HEK293 (cell line): ENCODE measurements around the gene HSFX3.
"Not testable (repeated sequence)": the region's sequence is repeated elsewhere in the genome, so short reads cannot be mapped to it uniquely, and the experiment has no call there.

Experiments
- CTCF ChIA-PET: fragments of 350-600 bp; formaldehyde crosslinking; extraction: SDS; loops from one replicate; lab custom pipeline; 2021; ENCODE audit warnings: antibody characterized with exemption; lab: Yijun Ruan, JAX
- POLR2A ChIA-PET: fragments of 300-600 bp; formaldehyde crosslinking; extraction: SDS; loops from one replicate; lab custom pipeline; 2020; ENCODE audit warnings: antibody characterized with exemption, inconsistent platforms; lab: Yijun Ruan, JAX
- H3K27ac ChIP-seq: fragments of 200-500 bp; sonication (Bioruptor generic); 2 replicates; pipeline ENCODE4 v1.5.1; 2014; ENCODE audit warnings: low read depth, low read length, control low read depth, inconsistent platforms; ENCODE audit errors: extremely low read depth
- H3K36me3 ChIP-seq, 2 experiments: fragments of 200-500 bp in 1 of 2; sonication (Bioruptor generic) in 1 of 2; 1 replicate in 1 of 2; 2 replicates in 1 of 2; pipeline ENCODE4 v1.5.1; 2014 to 2017; ENCODE audit warnings: inconsistent platforms in 2 of 2, low read length in 2 of 2; ENCODE audit not compliant: control insufficient read depth in 2 of 2, insufficient read depth in 1 of 2
- H3K4me1 ChIP-seq: fragments of 200-500 bp; sonication (Bioruptor generic); 2 replicates; pipeline ENCODE4 v1.5.1; 2014; ENCODE audit warnings: mild to moderate bottlenecking, low read length, inconsistent platforms; ENCODE audit not compliant: control insufficient read depth, insufficient read depth
- H3K4me3 ChIP-seq: 2 replicates; pipeline ENCODE4 v1.5.1; 2011; ENCODE audit warnings: low read depth, mild to moderate bottlenecking, control low read depth, low read length, moderate library complexity
- H3K9me3 ChIP-seq: fragments of 200-500 bp; sonication (Bioruptor generic); 2 replicates; pipeline ENCODE4 v1.5.1; 2014; ENCODE audit warnings: low read depth, low read length, inconsistent platforms; ENCODE audit not compliant: control insufficient read depth, insufficient read depth
- EGR2 ChIP-seq: fragments of 450-650 bp; formaldehyde crosslinking; IDR thresholded peaks from 2 replicates; pipeline ENCODE4 v1.5.1; 2016; ENCODE audit warnings: low read depth, missing biosample characterization, missing genetic modification characterization
- IKZF3 ChIP-seq: fragments of 450-650 bp; IDR thresholded peaks from 2 replicates; pipeline ENCODE4 v1.5.0; 2018; ENCODE audit warnings: missing biosample characterization, mild to moderate bottlenecking, missing genetic modification characterization, moderate library complexity
- PRDM1 ChIP-seq: fragments of 450-650 bp; formaldehyde crosslinking; IDR thresholded peaks from 2 replicates; pipeline ENCODE4; 2016; ENCODE audit warnings: missing biosample characterization, missing genetic modification characterization
- ZBTB1 ChIP-seq: fragments of 450-650 bp; formaldehyde crosslinking; IDR thresholded peaks from 2 replicates; pipeline ENCODE4 v1.5.1; 2016; ENCODE audit warnings: missing biosample characterization, missing genetic modification characterization
- ZFHX2 ChIP-seq: fragments of 450-650 bp; formaldehyde crosslinking; conservative IDR thresholded peaks from 2 replicates; pipeline ENCODE4 v1.5.1; 2016; ENCODE audit warnings: missing biosample characterization, missing genetic modification characterization
- ZNF112 ChIP-seq: fragments of 450-650 bp; formaldehyde crosslinking; IDR thresholded peaks from 2 replicates; pipeline ENCODE4 v1.5.0; 2017; ENCODE audit warnings: missing biosample characterization, missing genetic modification characterization
- ZNF23 ChIP-seq: fragments of 450-650 bp; formaldehyde crosslinking; IDR thresholded peaks from 2 replicates; pipeline ENCODE4 v1.5.1; 2016; ENCODE audit warnings: missing biosample characterization, missing genetic modification characterization, borderline replicate concordance
- ZNF366 ChIP-seq: fragments of 450-650 bp; formaldehyde crosslinking; conservative IDR thresholded peaks from 2 replicates; pipeline ENCODE4 v1.5.1; 2016; ENCODE audit warnings: missing biosample characterization, missing genetic modification characterization
- ZNF423 ChIP-seq: fragments of 450-650 bp; formaldehyde crosslinking; IDR thresholded peaks from 2 replicates; pipeline ENCODE4 v1.5.1; 2016; ENCODE audit warnings: missing biosample characterization, missing genetic modification characterization
- ZNF600 ChIP-seq: fragments of 450-650 bp; formaldehyde crosslinking; IDR thresholded peaks from 2 replicates; pipeline ENCODE4 v1.5.1; 2016; ENCODE audit warnings: missing biosample characterization, missing genetic modification characterization
- ZNF701 ChIP-seq: fragments of 450-650 bp; formaldehyde crosslinking; IDR thresholded peaks from 2 replicates; pipeline ENCODE4 v1.5.1; 2016; ENCODE audit warnings: missing biosample characterization, missing genetic modification characterization
- ZXDB ChIP-seq: fragments of 450-650 bp; formaldehyde crosslinking; IDR thresholded peaks from 2 replicates; pipeline ENCODE4 v1.5.1; 2016; ENCODE audit warnings: missing biosample characterization, missing genetic modification characterization
- TF ChIP-seq, protein P1 (sequence below): fragments of 450-650 bp; IDR thresholded peaks from 2 replicates; pipeline ENCODE4 v1.5.1; 2018; ENCODE audit warnings: missing biosample characterization, missing genetic modification characterization
- TF ChIP-seq, protein P2 (sequence below): fragments of 450-650 bp; formaldehyde crosslinking; IDR thresholded peaks from 2 replicates; pipeline ENCODE4 v1.5.1; 2017; ENCODE audit warnings: missing biosample characterization, missing genetic modification characterization
- TF ChIP-seq, protein P3 (sequence below): fragments of 450-650 bp; IDR thresholded peaks from 2 replicates; pipeline ENCODE4 v1.5.1; 2018; ENCODE audit warnings: missing biosample characterization, mild to moderate bottlenecking, missing genetic modification characterization
- TF ChIP-seq, protein P4 (sequence below): fragments of 450-650 bp; formaldehyde crosslinking; IDR thresholded peaks from 2 replicates; pipeline ENCODE4 v1.5.1; 2016; ENCODE audit warnings: missing biosample characterization, missing genetic modification characterization

The HSFX3 gene

DNA sequence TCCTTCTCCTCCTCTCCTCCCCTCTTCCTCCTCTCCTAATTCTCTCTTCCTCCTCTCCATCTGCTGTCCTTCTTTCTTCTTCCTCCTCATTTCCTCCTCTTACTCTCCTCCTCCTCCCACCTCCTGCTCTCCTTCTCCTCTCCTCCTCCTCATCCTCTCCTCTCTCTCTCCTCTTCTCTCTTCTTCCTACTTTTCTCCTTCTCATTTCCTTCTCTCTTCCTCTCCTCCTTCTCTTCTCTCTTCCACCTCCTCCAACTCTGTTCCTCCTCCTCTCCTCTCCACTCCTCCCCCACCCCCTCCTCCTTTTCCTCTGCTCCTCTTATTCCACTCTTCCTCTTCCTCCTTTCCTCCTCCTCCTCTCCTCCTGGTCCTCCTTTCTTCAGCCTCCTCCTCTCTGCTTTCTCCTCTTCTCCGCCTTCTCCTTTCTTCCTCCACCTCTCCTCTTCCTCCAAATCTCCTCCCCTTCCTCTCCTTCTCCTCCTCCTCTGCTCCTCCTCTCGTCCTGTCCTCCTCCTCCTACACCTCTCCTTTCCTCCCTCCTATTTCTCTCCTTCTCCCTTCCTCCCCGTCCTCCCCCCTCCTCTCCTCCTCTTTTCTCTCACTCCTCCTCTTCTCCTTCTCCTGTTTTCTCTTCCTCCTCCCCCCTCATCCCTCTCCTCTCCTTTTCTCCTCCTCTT, 14.7 kb downstream of the HSFX3 start:
- H3K4me1 ChIP-seq, H3K4me3 ChIP-seq, POLR2A ChIA-PET, H3K9me3 ChIP-seq, CTCF ChIA-PET, H3K27ac ChIP-seq: not testable (repeated sequence)
- peaks cover 0 to 32% of the 10 kb centered on the region in 2 experiments; a peak in 2 of 3 replicates for H3K36me3 ChIP-seq
- TF ChIP-seq ZFHX2 (peak; percentile 21; the same call in 1 of the 2 replicates), EGR2 (tag by site-specific recombination) (peak; percentile 69; the same call in 1 of the 2 replicates), PRDM1 (peak; percentile 64), ZNF366 (tag by site-specific recombination) (peak; percentile 65)
- TF ChIP-seq, protein P1, sequence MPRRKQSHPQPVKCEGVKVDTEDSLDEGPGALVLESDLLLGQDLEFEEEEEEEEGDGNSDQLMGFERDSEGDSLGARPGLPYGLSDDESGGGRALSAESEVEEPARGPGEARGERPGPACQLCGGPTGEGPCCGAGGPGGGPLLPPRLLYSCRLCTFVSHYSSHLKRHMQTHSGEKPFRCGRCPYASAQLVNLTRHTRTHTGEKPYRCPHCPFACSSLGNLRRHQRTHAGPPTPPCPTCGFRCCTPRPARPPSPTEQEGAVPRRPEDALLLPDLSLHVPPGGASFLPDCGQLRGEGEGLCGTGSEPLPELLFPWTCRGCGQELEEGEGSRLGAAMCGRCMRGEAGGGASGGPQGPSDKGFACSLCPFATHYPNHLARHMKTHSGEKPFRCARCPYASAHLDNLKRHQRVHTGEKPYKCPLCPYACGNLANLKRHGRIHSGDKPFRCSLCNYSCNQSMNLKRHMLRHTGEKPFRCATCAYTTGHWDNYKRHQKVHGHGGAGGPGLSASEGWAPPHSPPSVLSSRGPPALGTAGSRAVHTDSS (tag by site-specific recombination), result peak; percentile 63; the same call in 1 of the 2 replicates

GRCh38 chrX:149533999-149534398, 15.7 kb downstream of the HSFX3 start:
- H3K27ac ChIP-seq, H3K9me3 ChIP-seq, CTCF ChIA-PET, H3K4me1 ChIP-seq, POLR2A ChIA-PET, H3K4me3 ChIP-seq: not testable (repeated sequence)
- peaks cover 0 to 35% of the 10 kb centered on the region in 2 experiments; a peak in 2 of 3 replicates for H3K36me3 ChIP-seq

GRCh38 chrX:149532868-149533267, 16.9 kb downstream of the HSFX3 start:
- CTCF ChIA-PET, H3K4me1 ChIP-seq, POLR2A ChIA-PET, H3K27ac ChIP-seq, H3K9me3 ChIP-seq, H3K4me3 ChIP-seq: not testable (repeated sequence)
- H3K36me3 ChIP-seq, result peaks cover 0 to 37% of the 10 kb centered on the region in 2 experiments; a peak in 2 of 3 replicates

DNA sequence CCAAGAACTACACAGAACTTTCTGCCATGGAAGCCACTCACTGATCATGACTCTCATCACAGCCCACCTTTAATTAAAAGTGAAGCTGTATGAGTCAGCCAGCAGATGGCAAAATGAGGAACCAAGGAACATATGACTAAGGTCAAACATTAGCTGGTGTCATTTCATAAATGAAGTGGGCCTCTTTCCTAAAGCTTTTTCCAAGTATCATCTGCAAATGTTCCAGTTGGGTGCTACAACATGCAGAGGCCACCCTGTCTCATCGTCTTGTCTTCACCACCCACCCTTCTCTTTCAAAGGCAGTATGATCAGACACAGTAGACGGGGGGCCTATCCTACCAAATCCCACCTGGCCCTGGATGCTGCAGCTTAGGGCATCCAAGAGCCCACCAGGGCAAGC, 18.1 kb downstream of the HSFX3 start:
- Histone ChIP-seq H3K4me3 (no peak overlapping the region), H3K27ac (no peak overlapping the region), H3K9me3 (no peaks in the 10 kb centered on the region), H3K36me3 (peaks cover 0 to 37% of the 10 kb centered on the region in 2 experiments; a peak in 2 of 3 replicates)
- POLR2A ChIA-PET, result no interaction called here
- TF ChIP-seq IKZF3, result no peak
- TF ChIP-seq ZBTB1 (tag by site-specific recombination), result no peak
- TF ChIP-seq, protein P2, sequence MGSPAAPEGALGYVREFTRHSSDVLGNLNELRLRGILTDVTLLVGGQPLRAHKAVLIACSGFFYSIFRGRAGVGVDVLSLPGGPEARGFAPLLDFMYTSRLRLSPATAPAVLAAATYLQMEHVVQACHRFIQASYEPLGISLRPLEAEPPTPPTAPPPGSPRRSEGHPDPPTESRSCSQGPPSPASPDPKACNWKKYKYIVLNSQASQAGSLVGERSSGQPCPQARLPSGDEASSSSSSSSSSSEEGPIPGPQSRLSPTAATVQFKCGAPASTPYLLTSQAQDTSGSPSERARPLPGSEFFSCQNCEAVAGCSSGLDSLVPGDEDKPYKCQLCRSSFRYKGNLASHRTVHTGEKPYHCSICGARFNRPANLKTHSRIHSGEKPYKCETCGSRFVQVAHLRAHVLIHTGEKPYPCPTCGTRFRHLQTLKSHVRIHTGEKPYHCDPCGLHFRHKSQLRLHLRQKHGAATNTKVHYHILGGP (tag by site-specific recombination), result no peak
- TF ChIP-seq, protein P3, sequence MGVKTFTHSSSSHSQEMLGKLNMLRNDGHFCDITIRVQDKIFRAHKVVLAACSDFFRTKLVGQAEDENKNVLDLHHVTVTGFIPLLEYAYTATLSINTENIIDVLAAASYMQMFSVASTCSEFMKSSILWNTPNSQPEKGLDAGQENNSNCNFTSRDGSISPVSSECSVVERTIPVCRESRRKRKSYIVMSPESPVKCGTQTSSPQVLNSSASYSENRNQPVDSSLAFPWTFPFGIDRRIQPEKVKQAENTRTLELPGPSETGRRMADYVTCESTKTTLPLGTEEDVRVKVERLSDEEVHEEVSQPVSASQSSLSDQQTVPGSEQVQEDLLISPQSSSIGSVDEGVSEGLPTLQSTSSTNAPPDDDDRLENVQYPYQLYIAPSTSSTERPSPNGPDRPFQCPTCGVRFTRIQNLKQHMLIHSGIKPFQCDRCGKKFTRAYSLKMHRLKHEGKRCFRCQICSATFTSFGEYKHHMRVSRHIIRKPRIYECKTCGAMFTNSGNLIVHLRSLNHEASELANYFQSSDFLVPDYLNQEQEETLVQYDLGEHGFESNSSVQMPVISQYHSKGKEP, result no peak
- TF ChIP-seq ZNF423 (tag by site-specific recombination), result no peak
- no peak for TF ChIP-seq ZNF701 (tag by site-specific recombination)
- TF ChIP-seq ZNF112, result no peak
- no peak for TF ChIP-seq ZNF600 (tag by site-specific recombination)
- TF ChIP-seq, protein P4, sequence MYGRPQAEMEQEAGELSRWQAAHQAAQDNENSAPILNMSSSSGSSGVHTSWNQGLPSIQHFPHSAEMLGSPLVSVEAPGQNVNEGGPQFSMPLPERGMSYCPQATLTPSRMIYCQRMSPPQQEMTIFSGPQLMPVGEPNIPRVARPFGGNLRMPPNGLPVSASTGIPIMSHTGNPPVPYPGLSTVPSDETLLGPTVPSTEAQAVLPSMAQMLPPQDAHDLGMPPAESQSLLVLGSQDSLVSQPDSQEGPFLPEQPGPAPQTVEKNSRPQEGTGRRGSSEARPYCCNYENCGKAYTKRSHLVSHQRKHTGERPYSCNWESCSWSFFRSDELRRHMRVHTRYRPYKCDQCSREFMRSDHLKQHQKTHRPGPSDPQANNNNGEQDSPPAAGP (tag by site-specific recombination), result no peak
- TF ChIP-seq ZNF23, result no peak
- TF ChIP-seq ZNF366 (tag by site-specific recombination), result no peak
- TF ChIP-seq ZXDB (tag by site-specific recombination), result no peak
- TF ChIP-seq, all 188 proteins: peak for 0
- CTCF ChIA-PET, result interaction anchor here (1.3 kb wide), 1 partner anchor 93 kb away, joined by 3 read pairs; no protein-coding TSS in a partner anchor
- no peaks in the 10 kb centered on the region for H3K4me1 ChIP-seq
